ENCODE results near the gene ENTHD1. TPM values are rescaled to one million over a fixed set of nuclear protein-coding genes. Genes with fewer than 3 reads are reported as not detected.

ENTHD1 gene
- total and polyA plus RNA-seq, 2 of the 8 experiments (the other 6 are each of a cell fraction or from before 2014, with no cell fraction given) = not detected

GRCh38 chr22:39926753-39927152, 33.2 kb upstream of the ENTHD1 start:
- WGBS, 2 experiments (ENCODE audit: extremely low coverage in 1 of 2, insufficient coverage in 1 of 2, insufficient read length in 1 of 2, insufficient replicate concordance in 2 of 2, low coverage in 1 of 2, low lambda C conversion rate in 2 of 2, missing lambda C conversion rate in 1 of 2) = 90% methylated on average over 5 of the region's 5 CpGs; no CpG with 5 or more reads in 1 of the 2 experiments

More at GRCh38 chr22:39926753-39927152, 33.2 kb upstream of the ENTHD1 start:
- Histone ChIP-seq H3K4ac (replicated peaks; ENCODE audit: insufficient read length, low read depth, low read length) (no peak overlapping the region), H4K20me1 (replicated peaks in 1 of 2; ENCODE audit: control insufficient read depth in 1 of 2, insufficient read depth in 2 of 2, low read length in 2 of 2) (no peaks in the 10 kb centered on the region), H3K14ac (ENCODE audit: insufficient read length) (no peak overlapping the region), H3K23ac (ENCODE audit: insufficient read length) (no peak overlapping the region), H4K5ac (ENCODE audit: insufficient read length, low read depth, low read length) (no peak overlapping the region), H3K4me1 (replicated peaks in 1 of 4; ENCODE audit: control insufficient read depth in 3 of 4, insufficient read depth in 4 of 4, low read length in 3 of 4) (peaks cover 0 to 2% (median 0%) of the 10 kb centered on the region in 4 experiments; a peak in 2 of 7 replicates), H2AK5ac (ENCODE audit: low read depth, low read length) (no peak overlapping the region), H3K27ac (ENCODE audit: low read depth, low read length) (no peak overlapping the region), H3K9ac (replicated peaks in 1 of 4; ENCODE audit: extremely low read depth in 1 of 4, low read depth in 3 of 4, low read length in 3 of 4) (no peak overlapping the region), H3K27me3 (replicated peaks in 1 of 4; ENCODE audit: control insufficient read depth in 3 of 4, extremely low read depth in 1 of 4, insufficient read depth in 3 of 4, low read length in 3 of 4) (peaks cover 0 to 2% (median 0%) of the 10 kb centered on the region in 4 experiments; a peak in 1 of 7 replicates), H3K36me3 (ENCODE audit: control insufficient read depth in 2 of 4, insufficient read depth in 4 of 4, low read length in 3 of 4) (no peaks in the 10 kb centered on the region), H3K79me1 (ENCODE audit: low read depth, low read length) (no peaks in the 10 kb centered on the region), H3K18ac (ENCODE audit: extremely low read depth, low read length) (no peak overlapping the region), H2AFZ (ENCODE audit: low read length) (no peak overlapping the region), H2BK15ac (ENCODE audit: low read length) (no peak overlapping the region), H4K91ac (replicated peaks; ENCODE audit: insufficient read length, low read length) (no peak overlapping the region), H3K56ac (replicated peaks; ENCODE audit: insufficient read length, low read depth, low read length) (no peak overlapping the region), H2BK120ac (replicated peaks; ENCODE audit: low read depth, low read length) (no peak overlapping the region), H4K8ac (ENCODE audit: extremely low read depth, insufficient read depth, low read length) (no peak overlapping the region), H3K79me2 (ENCODE audit: control insufficient read depth in 1 of 2, insufficient read depth in 2 of 2, low read length in 2 of 2) (no peaks in the 10 kb centered on the region), H3K9me3 (ENCODE audit: insufficient read depth in 2 of 2, low read depth in 1 of 2, low read length in 1 of 2) (no peaks in the 10 kb centered on the region), H3K23me2 (ENCODE audit: low read depth, low read length) (no peaks in the 10 kb centered on the region), H2BK20ac (ENCODE audit: low read length) (no peak overlapping the region), H2BK12ac (ENCODE audit: low read depth, low read length) (no peak overlapping the region), H3K4me2 (ENCODE audit: insufficient read depth in 1 of 2, low read depth in 2 of 2, low read length in 2 of 2) (no peak overlapping the region), H3K4me3 (ENCODE audit: extremely low read depth in 1 of 4, insufficient read depth in 2 of 4, low read depth in 3 of 4, low read length in 4 of 4) (no peak overlapping the region), H2BK5ac (ENCODE audit: low read depth, low read length) (no peak overlapping the region)
- FAIRE-seq (no peak), DNase-seq (ENCODE audit: low read depth in 1 of 2, low spot score in 2 of 2) (no peak)
- ChIA-PET CTCF (ENCODE audit: partially characterized antibody) (interaction anchor here (0.6 to 10.1 kb wide), 12 partner anchors 12 to 125 kb away, joined by 3 to 119 read pairs (median 3); no protein-coding TSS in a partner anchor), POLR2A (ENCODE audit: partially characterized antibody) (interaction anchor here (0.7 kb wide), 1 partner anchor 71 kb away, joined by 3 read pairs; no protein-coding TSS in a partner anchor)
- TF ChIP-seq HDAC2 (IDR thresholded peaks at IDR 0.05; ENCODE audit: borderline replicate concordance in 1 of 2, low read depth in 2 of 2, low read length in 2 of 2) (no peak), CTCF (IDR thresholded peaks at IDR 0.05; ENCODE audit: control extremely low read depth in 1 of 3, insufficient read depth in 1 of 3, low read depth in 1 of 3, low read length in 3 of 3) (no peak), RFX5 (IDR thresholded peaks at IDR 0.05; ENCODE audit: borderline replicate concordance, low read depth, low read length) (no peak), JUN (IDR thresholded peaks at IDR 0.05; ENCODE audit: low read depth, low read length) (no peak), TAF1 (IDR thresholded peaks at IDR 0.05; ENCODE audit: low read depth, low read length) (no peak)
- TF ChIP-seq, protein P1, sequence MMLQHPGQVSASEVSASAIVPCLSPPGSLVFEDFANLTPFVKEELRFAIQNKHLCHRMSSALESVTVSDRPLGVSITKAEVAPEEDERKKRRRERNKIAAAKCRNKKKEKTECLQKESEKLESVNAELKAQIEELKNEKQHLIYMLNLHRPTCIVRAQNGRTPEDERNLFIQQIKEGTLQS (IDR thresholded peaks at IDR 0.05; ENCODE audit: insufficient read depth, low read depth, low read length) = no peak

Data from H1 (cell line).